Heart right ventricle (tissue), 16 donors: Measurements from ENCODE around the gene ASXL1. TPM values are rescaled to one million over a fixed set of nuclear protein-coding genes. Genes with fewer than 3 reads are reported as not detected.

Experiments used
- ATAC-seq, 8 donors: fragments of 200-7000 bp; cut with Tn5 transposase; one replicate each; pipeline ENCODE4 v1.9.1; 2020; ENCODE audit warnings: mild to moderate bottlenecking in 8 of 8, moderate library complexity in 8 of 8, moderate number of reproducible peaks in 1 of 8
- DNase-seq, 2 donors: peaks; one replicate each; pipeline ENCODE4 v3.0.0-alpha.2; 2020
- H3K27ac ChIP-seq, 10 donors: fragments of 200-600 bp; sonication (generic) in 2 of 10; one replicate each; pipeline versions ENCODE4 v1.5.0 to v1.8.0; 2020 to 2022; ENCODE audit warnings: mild to moderate bottlenecking in 3 of 10
- H3K27me3 ChIP-seq, 7 donors: fragments of 200-600 bp; one replicate each; pipeline ENCODE4 v1.8.0; 2021 to 2022; ENCODE audit warnings: mild to moderate bottlenecking in 2 of 7
- H3K36me3 ChIP-seq, 9 donors: fragments of 200-600 bp; sonication (generic) in 1 of 9; one replicate each; pipeline versions ENCODE4 v1.5.0 to v1.8.0; 2020 to 2022; ENCODE audit warnings: mild to moderate bottlenecking in 2 of 9
- H3K4me1 ChIP-seq, 9 donors: fragments of 200-600 bp; sonication (generic) in 1 of 9; one replicate each; pipeline versions ENCODE4 v1.5.0 to v1.8.0; 2020 to 2022; ENCODE audit warnings: mild to moderate bottlenecking in 4 of 9
- H3K4me3 ChIP-seq, 10 donors: fragments of 200-600 bp; sonication (generic) in 2 of 10; one replicate each; pipeline versions ENCODE4 v1.5.0 to v1.8.0; 2020 to 2022; ENCODE audit warnings: mild to moderate bottlenecking in 7 of 10, moderate library complexity in 2 of 10
- H3K9me3 ChIP-seq, 11 donors: fragments of 200-600 bp in 10 of 11; sonication (generic) in 2 of 11; one replicate each; pipeline versions ENCODE4 v1.5.0 to v1.8.0; 2013 to 2022; ENCODE audit warnings: mild to moderate bottlenecking in 2 of 11, control low read depth in 1 of 11, moderate library complexity in 1 of 11
- WGBS, 2 donors: extraction: QIAGEN DNeasy Blood & Tissue Kit; methylation state at CpG; one replicate each; pipeline ENCODE4 v1.1.7; 2013; ENCODE audit warnings: inconsistent platforms in 1 of 2; 5-methylcytosine and 5-hydroxymethylcytosine counted together
- intact Hi-C, 10 donors: fragments of 100-400 bp; cut with DNase I; formaldehyde crosslinking; loops; one replicate each; pipeline versions ENCODE4 v1.11.1 to v1.14.2; 2022
- polyA plus RNA-seq, 2 donors: library from polyadenylated mRNA; stranded (reverse); fragments of 200-250 nt; gene quantifications; one replicate each; pipeline ENCODE4 v1.2.3, GENCODE V29; 2013
- total RNA-seq, 10 donors: library from RNA; stranded (reverse); fragmentation: NEBNext Ultra II Directional in 3 of 10; extraction: Animal tissue kit (Norgen Biotek cat#: 25700) in 3 of 10; gene quantifications; one replicate each; pipeline versions ENCODE4 v1.2.1 to v1.2.4, GENCODE V29; 2021 to 2023
- TF ChIP-seq, protein P1 (sequence below), 9 donors: fragments of 200-600 bp; sonication (generic) in 2 of 9; IDR thresholded peaks; one replicate each; pipeline versions ENCODE4 v1.5.0 to v1.8.0; 2021 to 2022; ENCODE audit warnings: antibody characterized with exemption in 9 of 9, mild to moderate bottlenecking in 5 of 9, moderate library complexity in 1 of 9
- donor health status: Arrhythmogenic right ventricular cardiomyopathy.
- donor health status: ischemic (EF 13 %, LVEDD 7.1; RV severe dilation, severe dysfunction).
- donor health status: healthy with polysubstance abuse.
- donor health status: DM: no; HTN: yes; CAD: no.
- donor health status: DM: no; HTN: no; CAD: no.
- donor health status: ischemic (EF 25% LVEDD 6.9; RV normal size, moderate dysfunction).
- donor health status: ischemic (EF 25% LVEDD 5.7; RV mildly dilated, moderate dysfunction).
- donor health status: healthy.
- donor health status: DM: yes; HTN: yes; CAD: no.
- donor health status: Ischemic cardiomyopathy.
- donor health status: ischemic (EF 35%, LVEDD 5.7; RV mildly dilated, moderate dysfunction).
- donor health status: nonischemic (EF 11% LVEDD 7.7; RV severe dilation, severe dysfunction).
- donor health status: DM: yes; HTN: yes; CAD: no.
- donor health status: PGD.
- donor health status: ischemic (EF 29% LVEDD 5.4; RV normal size, mild dysfunction).
- donor health status: nonischemic (EF 23%, LVEDD 6.1; RV moderate dilation, normal function).

The ASXL1 gene
- total and polyA plus RNA-seq, 12 donors = 10.0 to 39.4 (median 28.2) TPM

DNA sequence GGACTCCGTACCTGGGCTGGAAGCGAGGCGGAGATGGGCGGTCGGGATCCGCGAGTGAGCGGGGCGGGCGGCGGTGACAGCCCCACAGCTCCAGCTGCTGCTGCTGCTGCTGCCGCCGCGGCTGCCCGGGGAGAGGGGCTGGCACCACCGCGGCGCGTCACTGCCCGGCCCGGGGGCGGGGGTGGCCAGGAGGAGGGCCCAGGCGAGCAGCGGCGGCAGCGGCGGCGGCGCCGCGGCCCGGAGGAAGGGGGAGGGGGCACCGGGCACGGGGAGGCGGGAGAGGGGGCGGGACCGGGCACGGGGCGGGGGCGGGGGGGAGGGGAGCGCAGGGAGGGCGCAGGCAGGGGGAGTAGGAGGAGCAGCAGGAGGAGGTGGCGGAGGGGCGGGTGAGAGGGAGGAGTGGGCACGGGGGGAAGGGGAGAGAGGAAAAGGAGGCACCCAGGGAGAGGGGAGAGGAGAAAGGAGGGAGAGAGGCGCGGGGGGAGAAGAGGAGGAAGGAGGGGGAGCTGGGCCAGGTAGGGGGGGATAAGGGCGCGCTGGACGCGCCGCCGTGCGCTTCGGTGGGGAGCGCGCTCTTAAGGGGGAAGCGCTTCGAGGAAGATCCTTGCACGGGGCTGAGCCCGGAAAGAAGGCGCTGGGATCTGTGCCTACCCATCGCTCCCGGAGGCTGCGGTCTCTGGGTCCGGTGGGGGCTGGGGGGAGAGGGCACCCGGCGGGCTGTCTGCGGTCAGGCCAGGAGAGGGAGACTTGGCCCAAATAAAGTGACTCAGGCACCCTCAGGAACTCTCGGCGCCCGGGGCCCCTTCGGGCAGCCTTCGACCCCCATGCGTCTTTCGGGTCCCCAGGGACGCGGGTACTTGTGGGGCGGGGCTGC lies 125.5 kb downstream of the ASXL1 start:
- H3K36me3 ChIP-seq = no peaks in the 10 kb centered on the region
- no peaks in the 10 kb centered on the region for H3K9me3 ChIP-seq
- ATAC-seq (peak; percentile 28 to 62 (median 44)), DNase-seq (peak; percentile 58 to 69)
- H3K27ac ChIP-seq = peak overlapping the region; percentile 63 to 91 (median 84)
- TF ChIP-seq, protein P1, sequence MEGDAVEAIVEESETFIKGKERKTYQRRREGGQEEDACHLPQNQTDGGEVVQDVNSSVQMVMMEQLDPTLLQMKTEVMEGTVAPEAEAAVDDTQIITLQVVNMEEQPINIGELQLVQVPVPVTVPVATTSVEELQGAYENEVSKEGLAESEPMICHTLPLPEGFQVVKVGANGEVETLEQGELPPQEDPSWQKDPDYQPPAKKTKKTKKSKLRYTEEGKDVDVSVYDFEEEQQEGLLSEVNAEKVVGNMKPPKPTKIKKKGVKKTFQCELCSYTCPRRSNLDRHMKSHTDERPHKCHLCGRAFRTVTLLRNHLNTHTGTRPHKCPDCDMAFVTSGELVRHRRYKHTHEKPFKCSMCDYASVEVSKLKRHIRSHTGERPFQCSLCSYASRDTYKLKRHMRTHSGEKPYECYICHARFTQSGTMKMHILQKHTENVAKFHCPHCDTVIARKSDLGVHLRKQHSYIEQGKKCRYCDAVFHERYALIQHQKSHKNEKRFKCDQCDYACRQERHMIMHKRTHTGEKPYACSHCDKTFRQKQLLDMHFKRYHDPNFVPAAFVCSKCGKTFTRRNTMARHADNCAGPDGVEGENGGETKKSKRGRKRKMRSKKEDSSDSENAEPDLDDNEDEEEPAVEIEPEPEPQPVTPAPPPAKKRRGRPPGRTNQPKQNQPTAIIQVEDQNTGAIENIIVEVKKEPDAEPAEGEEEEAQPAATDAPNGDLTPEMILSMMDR (IDR thresholded peaks at IDR 0.05) = peak in 2 of 9 donors; percentile 8 to 18
- WGBS, 2 donors = 1 to 2% methylated on average over 50 to 65 of the region's 79 CpGs
- intact Hi-C loops = loop anchor here in 8 of 10 donors (5.0 to 10.0 kb wide), 6 partner anchors 126 to 329 kb away; partner anchors contain the start of genes ASXL1 (in 5 of the 8), PLAGL2 (in 1 of the 8) and POFUT1 (in 1 of the 8)
- H3K4me3 ChIP-seq = peak overlapping the region; percentile 52 to 92 (median 76)
- peaks cover 4 to 60% (median 42%) of the 10 kb centered on the region in 9 donors for H3K4me1 ChIP-seq
- no peaks in the 10 kb centered on the region for H3K27me3 ChIP-seq

DNA sequence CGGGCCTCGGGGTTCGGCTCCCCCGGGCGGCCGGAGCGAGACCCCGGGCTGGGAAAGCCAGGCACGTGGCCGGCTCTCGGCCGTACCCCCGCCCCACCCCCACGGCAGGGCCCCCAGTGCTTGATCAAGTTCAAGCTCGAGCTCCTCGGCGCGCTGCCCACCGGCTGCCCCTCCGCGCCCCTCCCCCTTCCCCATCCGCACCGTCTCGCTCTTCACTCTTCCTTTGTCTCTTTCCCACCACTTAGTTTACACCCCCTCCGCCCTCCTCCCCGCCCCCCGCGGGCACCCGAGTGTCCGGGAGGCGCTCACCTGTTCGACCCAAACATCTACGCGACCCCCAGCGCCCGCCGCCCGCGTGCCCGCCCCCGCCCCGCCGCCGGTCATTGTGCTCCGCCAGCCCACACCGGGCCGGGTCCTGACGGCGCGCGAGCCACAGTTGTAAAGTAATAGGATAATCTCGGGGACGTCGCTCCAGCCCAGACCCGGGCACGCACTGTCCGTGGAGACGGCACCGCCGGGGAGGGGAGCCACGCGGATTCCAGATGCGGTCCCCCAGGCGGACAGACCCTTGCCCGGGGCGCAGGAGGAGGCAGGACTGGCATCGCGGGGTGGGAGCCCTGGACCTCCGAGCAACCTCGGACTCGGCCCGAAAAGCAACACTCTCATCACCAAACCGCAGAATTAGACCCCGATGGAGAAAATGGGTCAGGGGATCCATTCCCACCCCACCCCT lies 126.3 kb downstream of the ASXL1 start:
- H3K27ac ChIP-seq = peak overlapping the region; percentile 39 to 91 (median 84)
- TF ChIP-seq, protein P1 (IDR thresholded peaks at IDR 0.05) = no peak
- WGBS, 2 donors = 0 to 1% methylated on average over 62 to 73 of the region's 74 CpGs
- no peaks in the 10 kb centered on the region for H3K9me3 ChIP-seq
- no peaks in the 10 kb centered on the region for H3K27me3 ChIP-seq
- DNase-seq (no peak), ATAC-seq (peak; percentile 18 to 63 (median 46))
- intact Hi-C loops = loop anchor here in 8 of 10 donors (5.0 to 10.0 kb wide), 6 partner anchors 127 to 330 kb away; partner anchors contain the start of genes ASXL1 (in 5 of the 8), PLAGL2 (in 1 of the 8) and POFUT1 (in 1 of the 8)
- peak overlapping the region; percentile 48 to 92 (median 76) for H3K4me3 ChIP-seq
- peaks cover 4 to 52% (median 42%) of the 10 kb centered on the region in 9 donors for H3K4me1 ChIP-seq
- no peaks in the 10 kb centered on the region for H3K36me3 ChIP-seq

DNA sequence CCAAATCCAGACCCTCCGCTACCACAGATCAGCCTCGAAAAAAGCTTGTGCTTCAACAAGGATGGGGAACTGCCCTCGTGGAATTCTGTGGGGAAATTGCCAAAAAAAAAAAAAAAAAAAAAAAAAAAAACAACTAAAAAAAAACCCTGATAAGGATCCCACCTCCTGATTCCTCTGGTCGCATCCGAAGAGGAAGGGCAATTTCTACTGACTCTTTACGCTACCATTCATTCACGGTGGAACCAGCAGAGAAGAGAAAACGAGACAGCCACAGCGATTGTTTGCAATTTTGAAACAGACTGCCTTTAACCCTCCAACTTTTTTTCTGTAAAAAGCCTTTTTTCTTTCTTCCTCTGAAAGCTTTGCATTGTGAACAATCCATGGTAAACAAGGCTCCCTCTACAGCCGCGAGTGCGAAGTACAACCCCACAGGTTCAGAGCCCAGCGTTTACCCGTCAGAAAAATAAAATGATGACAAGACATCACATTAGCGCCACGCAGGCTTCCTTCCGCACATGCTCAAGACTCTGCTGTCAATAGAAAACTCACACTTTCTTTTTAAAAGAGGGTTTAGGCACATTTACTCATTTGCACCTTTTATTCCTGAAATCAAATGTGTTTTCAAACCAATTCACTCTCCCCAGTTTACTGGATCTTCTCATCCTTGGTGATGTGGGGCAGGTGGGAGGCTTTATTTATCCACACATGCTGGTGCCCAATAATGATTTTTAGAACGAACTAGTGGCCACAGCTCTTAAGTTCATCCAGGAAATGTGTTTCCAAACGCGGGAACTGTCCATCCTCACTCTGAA lies 127.0 kb downstream of the ASXL1 start:
- intact Hi-C loops = loop anchor here in 8 of 10 donors (5.0 to 10.0 kb wide), 6 partner anchors 128 to 330 kb away; partner anchors contain the start of genes ASXL1 (in 5 of the 8), PLAGL2 (in 1 of the 8) and POFUT1 (in 1 of the 8)
- peak overlapping the region in 9 of 10 donors; percentile 44 to 91 (median 84) for H3K27ac ChIP-seq
- peaks cover 4 to 45% (median 37%) of the 10 kb centered on the region in 9 donors for H3K4me1 ChIP-seq
- DNase-seq = peak; percentile 70 to 78
- WGBS, 2 donors = 3 to 5% methylated on average over 20 of the region's 20 CpGs
- ATAC-seq = peak in 7 of 8 donors; percentile 23 to 72 (median 65)
- TF ChIP-seq, protein P1 (IDR thresholded peaks at IDR 0.05) = peak; percentile 62 to 89 (median 78)
- H3K36me3 ChIP-seq = no peaks in the 10 kb centered on the region
- H3K4me3 ChIP-seq = peak overlapping the region; percentile 48 to 92 (median 76)
- H3K9me3 ChIP-seq = no peaks in the 10 kb centered on the region
- no peaks in the 10 kb centered on the region for H3K27me3 ChIP-seq
